Stimulated activated CD4-positive, alpha-beta T cell treated with anti-CD3 and anti-CD28 coated beads, Interleukin-4, amount 100 ng/mL, for 1 hour (primary cell): ENCODE results near the gene FN3K.
"Not testable (repeated sequence)": the region's sequence is repeated elsewhere in the genome, so short reads cannot be mapped to it uniquely, and the experiment has no call there.

Experiments
- DNase-seq: peaks from one replicate; pipeline ENCODE4 v3.0.0-alpha.2; 2020

FN3K gene

GRCh38 chr17:82737967-82738877 is 2.8 kb downstream of the FN3K start:
- no peak for DNase-seq

DNA sequence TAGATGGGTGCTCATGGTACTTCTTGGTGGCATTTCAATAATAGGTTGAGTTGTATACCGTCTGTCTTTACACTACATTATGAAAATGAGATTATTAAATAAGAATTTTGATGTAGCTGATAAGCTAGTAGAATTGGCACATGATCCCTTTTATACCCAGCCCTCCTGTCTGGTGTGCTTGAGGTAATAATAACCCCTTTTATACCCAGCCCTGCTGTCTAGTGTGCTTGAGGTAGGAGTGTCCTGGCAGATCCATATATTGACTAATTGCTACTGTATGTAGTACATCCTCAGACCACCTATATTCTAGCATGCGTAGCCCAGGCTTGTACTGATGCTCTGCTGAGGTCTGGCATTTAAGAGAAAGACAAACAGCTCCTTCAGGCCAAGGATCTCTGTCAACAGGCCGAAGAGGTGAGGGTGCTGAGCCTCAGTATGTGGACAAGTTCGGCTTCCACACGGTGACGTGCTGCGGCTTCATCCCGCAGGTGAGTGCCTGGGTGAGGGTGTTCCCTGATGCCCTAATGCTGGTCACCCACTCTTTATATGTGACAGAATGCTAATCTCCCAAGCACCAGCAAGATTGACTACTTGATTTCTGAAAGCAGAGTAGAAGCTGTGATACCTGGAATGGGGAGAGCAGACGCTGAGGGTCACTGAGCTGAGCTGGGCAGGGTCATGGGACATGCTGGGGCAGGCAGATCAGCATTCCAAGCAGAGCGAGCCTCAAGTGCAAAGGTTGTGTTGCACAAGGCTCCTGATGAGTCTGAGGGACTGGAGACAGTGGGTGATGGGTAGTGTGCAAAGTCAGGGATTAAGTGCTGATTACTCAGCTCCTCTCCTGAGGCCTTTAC is 5.7 kb downstream of the FN3K start:
- no peak for DNase-seq

GRCh38 chr17:82743344-82744219 is 8.2 kb downstream of the FN3K start:
- no peak for DNase-seq

GRCh38 chr17:82744736-82745135 is 9.3 kb downstream of the FN3K start:
- not testable (repeated sequence) for DNase-seq

GRCh38 chr17:82745524-82745923 is 10.1 kb downstream of the FN3K start:
- DNase-seq: no peak

- DNase-seq: no peak
Measured at GRCh38 chr17:82748756-82749155, 13.3 kb downstream of the FN3K start.

GRCh38 chr17:82750241-82750908 is 15.0 kb downstream of the FN3K start:
- no peak for DNase-seq

- DNase-seq: no peak
Measured at GRCh38 chr17:82751171-82751570, 15.8 kb downstream of the FN3K start.

GRCh38 chr17:82751571-82752370 is 16.4 kb downstream of the FN3K start, which contains the start of gene TBCD:
TSS of gene TBCD (plus strand) at chr17:82752065. CDS start at chr17:82752194, 129 bp downstream.
- DNase-seq: peak; percentile 88

GRCh38 chr17:82752371-82753200 is 17.2 kb downstream of the FN3K start:
- peak; percentile 54 for DNase-seq

DNA sequence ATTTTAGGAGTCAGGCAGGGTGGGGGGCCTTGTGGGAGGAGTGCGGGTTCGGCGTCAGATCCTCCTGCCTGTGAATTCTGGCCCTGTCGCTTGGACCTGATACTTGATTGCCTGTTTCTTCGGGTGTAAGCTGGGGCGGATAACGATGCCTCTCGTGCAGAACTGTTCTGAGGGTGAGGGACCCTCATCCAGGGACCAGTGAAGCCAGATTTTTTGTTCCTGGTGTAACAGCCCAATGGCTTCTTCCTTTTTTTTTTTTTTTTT is 17.7 kb downstream of the FN3K start:
- DNase-seq: no peak

DNA sequence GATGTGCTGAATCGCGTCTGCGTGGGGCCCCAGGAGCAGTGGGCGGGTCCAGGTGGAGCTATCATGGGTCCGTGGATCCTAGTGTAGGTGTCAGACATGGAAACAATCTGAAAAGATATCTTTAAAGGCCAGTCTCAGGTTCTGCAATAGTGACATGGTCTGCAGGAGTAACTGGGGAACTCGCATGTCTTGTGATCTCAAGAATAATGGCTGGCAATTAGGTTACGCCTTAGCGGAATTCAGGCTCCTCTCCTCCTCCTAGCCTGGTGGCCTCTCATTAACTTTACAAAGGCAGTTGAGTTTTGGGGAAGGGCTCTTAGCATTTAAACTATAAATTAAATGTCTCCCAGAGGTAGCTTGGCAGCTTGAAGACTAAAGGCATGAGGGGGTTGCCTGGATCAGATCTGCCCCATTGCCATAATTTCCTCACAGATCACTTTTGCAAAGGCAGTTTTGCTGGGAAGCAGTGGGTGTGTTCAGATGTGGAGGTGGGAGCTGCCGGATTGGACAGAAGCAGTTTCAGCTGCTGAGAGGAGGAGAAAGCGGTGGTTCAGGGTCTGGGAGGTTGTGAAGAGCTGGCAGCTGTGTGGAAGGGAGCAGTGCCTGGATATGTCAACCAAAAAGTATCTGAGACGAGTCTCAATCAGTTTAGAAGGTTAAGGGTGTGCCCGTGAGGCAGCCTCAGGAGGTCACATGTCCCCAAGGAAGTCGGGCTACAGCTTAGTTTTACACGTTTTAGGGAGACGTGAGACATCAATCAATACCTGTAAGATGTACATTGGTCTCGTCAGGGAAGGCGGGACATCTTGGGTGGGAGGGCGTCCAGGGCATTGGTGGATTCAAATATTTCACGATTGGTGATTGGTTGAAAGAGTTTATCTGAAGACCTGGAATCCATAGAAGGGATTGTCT is 19.1 kb downstream of the FN3K start:
- no peak for DNase-seq

- no peak for DNase-seq
Measured at GRCh38 chr17:82756166-82756565, 20.8 kb downstream of the FN3K start.

DNA sequence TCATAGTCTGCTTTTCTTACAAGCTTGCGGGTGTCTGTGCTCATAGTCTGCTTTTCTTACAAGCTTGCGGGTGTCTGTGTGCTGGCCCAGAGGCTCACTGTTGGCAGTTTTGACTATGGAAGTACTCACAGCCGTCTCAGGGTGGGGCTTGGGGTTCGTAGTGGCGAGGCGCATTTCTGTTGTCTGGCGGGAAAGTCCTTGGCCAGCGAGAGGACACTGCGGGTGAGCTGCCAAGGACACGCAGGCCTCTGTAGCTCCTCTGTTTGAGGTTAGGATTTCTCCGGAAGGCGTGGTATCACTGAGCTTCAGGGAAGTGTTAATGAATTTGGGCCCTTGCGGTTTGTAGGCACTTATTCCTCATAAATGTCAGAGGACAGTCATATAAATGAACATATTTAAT is 30.0 kb downstream of the FN3K start:
- DNase-seq: no peak

DNA sequence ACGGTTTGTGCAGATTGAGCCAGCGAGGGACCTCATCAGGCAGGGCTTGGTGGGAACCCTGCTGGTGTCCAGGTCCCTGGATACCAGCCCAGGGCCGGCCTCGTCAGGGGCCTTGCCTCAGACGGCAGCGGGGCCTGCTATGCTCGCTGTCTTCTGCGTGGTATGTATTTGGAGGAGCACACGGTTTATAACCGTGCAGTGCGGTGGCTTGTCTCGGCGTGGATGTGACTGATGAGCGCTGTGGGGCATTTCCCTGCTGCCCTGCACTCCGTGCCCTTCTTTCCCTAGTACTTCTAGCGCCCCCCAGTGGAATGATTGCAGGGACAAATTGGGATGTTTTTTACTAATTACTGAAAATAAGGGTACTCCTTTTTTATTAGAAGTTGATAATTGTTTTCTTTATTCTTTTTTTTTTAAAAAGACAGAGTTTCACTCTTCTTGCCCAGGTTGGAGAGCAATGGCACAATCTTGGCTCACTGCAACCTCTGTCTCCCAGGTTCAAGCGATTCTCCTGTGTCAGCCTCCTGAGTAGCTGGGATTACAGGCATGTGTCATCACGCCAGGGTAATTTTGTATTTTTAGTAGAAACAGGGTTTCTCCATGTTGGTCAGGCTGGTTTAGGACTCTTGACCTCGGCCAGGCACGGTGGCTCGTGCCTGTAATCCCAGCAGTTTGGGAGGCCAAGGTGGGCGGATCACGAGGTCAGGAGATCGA is 31.8 kb downstream of the FN3K start:
- DNase-seq: peak; percentile 40

- DNase-seq: no peak
Measured at GRCh38 chr17:82769041-82769440, 33.6 kb downstream of the FN3K start.

GRCh38 chr17:82772026-82772425 is 36.6 kb downstream of the FN3K start:
- DNase-seq: no peak

- not testable (repeated sequence) for DNase-seq
Measured at GRCh38 chr17:82774456-82774855, 39.0 kb downstream of the FN3K start.
